H9 (cell line): ENCODE measurements around the gene LCN2. TPM values are rescaled to one million over a fixed set of nuclear protein-coding genes. Genes with fewer than 3 reads are reported as not detected.

Source experiments
- DNase-seq: peaks from one replicate; pipeline ENCODE4 v3.0.0-alpha.2; 2017
- H2AFZ ChIP-seq: one replicate; pipeline ENCODE4 v1.6.1; 2013; ENCODE audit warnings: mild to moderate bottlenecking, low read length, control low read depth, moderate library complexity
- H2AK5ac ChIP-seq: 2 replicates; pipeline ENCODE4 v1.6.1; 2013; ENCODE audit warnings: low read length, control low read depth, mixed read lengths; ENCODE audit not compliant: insufficient read length
- H2BK120ac ChIP-seq: one replicate; pipeline ENCODE4 v1.6.1; 2013; ENCODE audit warnings: low read depth, mild to moderate bottlenecking, low read length, control low read depth, inconsistent platforms; ENCODE audit not compliant: poor library complexity, severe bottlenecking
- H2BK12ac ChIP-seq: 2 replicates; pipeline ENCODE4 v1.6.1; 2013; ENCODE audit warnings: low read length, control low read depth, mixed read lengths, low read depth; ENCODE audit not compliant: insufficient read length
- H2BK15ac ChIP-seq: 2 replicates; pipeline ENCODE4 v1.6.1; 2013; ENCODE audit warnings: low read depth, low read length, control low read depth
- H2BK20ac ChIP-seq: one replicate; pipeline ENCODE4 v1.6.1; 2013; ENCODE audit warnings: low read depth, mild to moderate bottlenecking, low read length, control low read depth, inconsistent platforms; ENCODE audit not compliant: poor library complexity, severe bottlenecking
- H2BK5ac ChIP-seq: 2 replicates; pipeline ENCODE4 v1.6.1; 2013; ENCODE audit warnings: low read length, control low read depth, mixed read lengths; ENCODE audit not compliant: insufficient read length
- H3K14ac ChIP-seq: 2 replicates; pipeline ENCODE4 v1.6.1; 2013; ENCODE audit warnings: low read length, control low read depth; ENCODE audit not compliant: insufficient read depth
- H3K18ac ChIP-seq: 2 replicates; pipeline ENCODE4 v1.6.1; 2013; ENCODE audit warnings: low read depth, mild to moderate bottlenecking, mixed read lengths, low read length, control low read depth; ENCODE audit not compliant: insufficient read length
- H3K23ac ChIP-seq: 2 replicates; pipeline ENCODE4 v1.6.1; 2013; ENCODE audit warnings: low read length, control low read depth, mixed read lengths, low read depth; ENCODE audit not compliant: insufficient read length
- H3K23me2 ChIP-seq: 2 replicates; pipeline ENCODE4 v1.6.1; 2013; ENCODE audit warnings: low read depth, mild to moderate bottlenecking, mixed read lengths, low read length, control low read depth; ENCODE audit not compliant: insufficient read length, poor library complexity, severe bottlenecking
- H3K27ac ChIP-seq: 2 replicates; pipeline ENCODE4 v1.5.1; 2013; ENCODE audit warnings: low read length, control low read depth, mixed read lengths, low read depth; ENCODE audit not compliant: insufficient read length
- H3K27me3 ChIP-seq: 2 replicates; pipeline ENCODE4 v1.6.1; 2013; ENCODE audit warnings: low read length, control low read depth, inconsistent platforms; ENCODE audit not compliant: insufficient read depth
- H3K4ac ChIP-seq: 2 replicates; pipeline ENCODE4 v1.6.1; 2013; ENCODE audit warnings: low read depth, mild to moderate bottlenecking, control low read depth, inconsistent platforms, low read length, moderate library complexity
- H3K4me1 ChIP-seq: 2 replicates; pipeline ENCODE4 v1.6.1; 2013; ENCODE audit warnings: low read length, control low read depth, inconsistent platforms; ENCODE audit not compliant: insufficient read depth
- H3K4me2 ChIP-seq: 2 replicates; pipeline ENCODE4 v1.6.1; 2013; ENCODE audit warnings: low read length, control low read depth, mixed read lengths; ENCODE audit not compliant: insufficient read length, insufficient read depth
- H3K56ac ChIP-seq: 2 replicates; pipeline ENCODE4 v1.6.1; 2013; ENCODE audit warnings: low read depth, mild to moderate bottlenecking, mixed read lengths, low read length, control low read depth; ENCODE audit not compliant: insufficient read length
- H3K79me1 ChIP-seq: 2 replicates; pipeline ENCODE4 v1.6.1; 2013; ENCODE audit warnings: low read depth, mild to moderate bottlenecking, moderate library complexity, low read length, control low read depth, inconsistent platforms; ENCODE audit not compliant: insufficient read depth, poor library complexity, severe bottlenecking
- H3K79me2 ChIP-seq: 2 replicates; pipeline ENCODE4 v1.6.1; 2013; ENCODE audit warnings: low read length, control low read depth, inconsistent platforms; ENCODE audit not compliant: insufficient read depth
- H3K9ac ChIP-seq: 2 replicates; pipeline ENCODE4 v1.6.1; 2013; ENCODE audit warnings: low read length, control low read depth, mixed read lengths; ENCODE audit not compliant: insufficient read length; ENCODE audit errors: extremely low read depth
- H3K9me3 ChIP-seq: one replicate; pipeline ENCODE4 v1.6.1; 2013; ENCODE audit warnings: low read depth, low read length, inconsistent platforms; ENCODE audit not compliant: control insufficient read depth
- H3T11ph ChIP-seq: one replicate; pipeline ENCODE4 v1.6.1; 2013; ENCODE audit warnings: mild to moderate bottlenecking, low read length, control low read depth, inconsistent platforms
- H4K20me1 ChIP-seq: one replicate; pipeline ENCODE4 v1.6.1; 2013; ENCODE audit not compliant: control insufficient read depth, insufficient read length, insufficient read depth
- H4K5ac ChIP-seq: 2 replicates; pipeline ENCODE4 v1.6.1; 2013; ENCODE audit warnings: low read depth, mild to moderate bottlenecking, mixed read lengths, low read length, control low read depth; ENCODE audit not compliant: insufficient read length
- H4K8ac ChIP-seq: replicated peaks from 2 replicates; pipeline ENCODE4 v1.6.1; 2013; ENCODE audit warnings: low read length, control low read depth, mixed read lengths, low read depth; ENCODE audit not compliant: insufficient read length
- H4K91ac ChIP-seq: 2 replicates; pipeline ENCODE4 v1.6.1; 2013; ENCODE audit warnings: low read depth, mild to moderate bottlenecking, moderate library complexity, mixed read lengths, low read length, control low read depth; ENCODE audit not compliant: insufficient read length
- H3K27ac Mint-ChIP-seq, 3 experiments: 2 replicates in 2 of 3; 3 replicates in 1 of 3; pipeline ENCODE4 v1.8.0; 2020 to 2021; ENCODE audit warnings: mixed read lengths in 3 of 3, mild to moderate bottlenecking in 1 of 3, moderate library complexity in 1 of 3
- H3K27me3 Mint-ChIP-seq: 2 replicates; pipeline ENCODE4 v1.8.0; 2021; ENCODE audit warnings: low read depth, mild to moderate bottlenecking, moderate library complexity, mixed read lengths
- H3K36me3 Mint-ChIP-seq, 3 experiments: 2 replicates in 2 of 3; 3 replicates in 1 of 3; pipeline ENCODE4 v1.8.0; 2020 to 2021; ENCODE audit warnings: low read depth in 3 of 3, mixed read lengths in 3 of 3; ENCODE audit not compliant: insufficient read depth in 1 of 3
- H3K4me1 Mint-ChIP-seq, 2 experiments: 2 replicates each; pipeline ENCODE4 v1.8.0; 2020; ENCODE audit warnings: mixed read lengths in 2 of 2
- H3K4me3 Mint-ChIP-seq, 2 experiments: 2 replicates in 1 of 2; 3 replicates in 1 of 2; pipeline ENCODE4 v1.8.0; 2020 to 2021; ENCODE audit warnings: mild to moderate bottlenecking in 2 of 2, mixed read lengths in 2 of 2, moderate library complexity in 1 of 2
- H3K9me3 Mint-ChIP-seq, 2 experiments: 2 replicates in 1 of 2; 3 replicates in 1 of 2; pipeline ENCODE4 v1.8.0; 2020; ENCODE audit warnings: mild to moderate bottlenecking in 2 of 2, mixed read lengths in 2 of 2, moderate library complexity in 1 of 2
- WGBS: extraction: QIAGEN DNeasy Blood & Tissue Kit; methylation state at CpG from one replicate; pipeline ENCODE4 v1.1.7; 2013; ENCODE audit warnings: missing lambda C conversion rate, low lambda C conversion rate, mixed read lengths; ENCODE audit not compliant: insufficient read length; ENCODE audit errors: extremely low coverage; 5-methylcytosine and 5-hydroxymethylcytosine counted together
- total RNA-seq: library from RNA; stranded (reverse); gene quantifications from 2 replicates; pipeline ENCODE4 v1.2.1, GENCODE V29; 2021
- TF ChIP-seq, protein P1 (sequence below): fragments of 200-600 bp; sonication (generic); conservative IDR thresholded peaks from 3 replicates; pipeline ENCODE4 v1.8.0; 2021; ENCODE audit warnings: antibody characterized with exemption, mild to moderate bottlenecking

LCN2 gene
- total RNA-seq, 1 experiment from 2014 or later = not detected

GRCh38 chr9:128120061-128120740 lies 29.1 kb upstream of the LCN2 start:
- Histone ChIP-seq H3K27me3 (no peaks in the 10 kb centered on the region), H3K18ac (no peak overlapping the region)
- no peak for DNase-seq

More at GRCh38 chr9:128120061-128120740, 29.1 kb upstream of the LCN2 start:
- Histone ChIP-seq H3T11ph (no peak overlapping the region), H4K5ac (no peak overlapping the region), H3K23ac (no peak overlapping the region), H2BK5ac (no peak overlapping the region), H4K8ac (no peak overlapping the region), H4K20me1 (no peaks in the 10 kb centered on the region), H3K56ac (no peak overlapping the region), H3K23me2 (no peaks in the 10 kb centered on the region), H3K27ac (no peak overlapping the region), H2BK12ac (no peak overlapping the region), H3K14ac (no peak overlapping the region), H3K79me1 (no peaks in the 10 kb centered on the region), H2AK5ac (no peak overlapping the region), H2BK120ac (no peak overlapping the region), H4K91ac (no peak overlapping the region), H2AFZ (no peak overlapping the region), H3K9ac (no peak overlapping the region), H3K4me2 (no peak overlapping the region), H3K79me2 (no peaks in the 10 kb centered on the region), H2BK15ac (no peak overlapping the region), H2BK20ac (no peak overlapping the region), H3K4ac (no peak overlapping the region), H3K4me1 (no peaks in the 10 kb centered on the region), H3K9me3 (no peaks in the 10 kb centered on the region)
- Mint-ChIP-seq H3K9me3 (no peaks in the 10 kb centered on the region), H3K4me3 (no peak overlapping the region), H3K36me3 (peaks cover 17 to 47% (median 32%) of the 10 kb centered on the region in 3 experiments), H3K27me3 (no peaks in the 10 kb centered on the region), H3K4me1 (peaks cover 11 to 12% of the 10 kb centered on the region in 2 experiments), H3K27ac (no peak overlapping the region)
- TF ChIP-seq, protein P1, sequence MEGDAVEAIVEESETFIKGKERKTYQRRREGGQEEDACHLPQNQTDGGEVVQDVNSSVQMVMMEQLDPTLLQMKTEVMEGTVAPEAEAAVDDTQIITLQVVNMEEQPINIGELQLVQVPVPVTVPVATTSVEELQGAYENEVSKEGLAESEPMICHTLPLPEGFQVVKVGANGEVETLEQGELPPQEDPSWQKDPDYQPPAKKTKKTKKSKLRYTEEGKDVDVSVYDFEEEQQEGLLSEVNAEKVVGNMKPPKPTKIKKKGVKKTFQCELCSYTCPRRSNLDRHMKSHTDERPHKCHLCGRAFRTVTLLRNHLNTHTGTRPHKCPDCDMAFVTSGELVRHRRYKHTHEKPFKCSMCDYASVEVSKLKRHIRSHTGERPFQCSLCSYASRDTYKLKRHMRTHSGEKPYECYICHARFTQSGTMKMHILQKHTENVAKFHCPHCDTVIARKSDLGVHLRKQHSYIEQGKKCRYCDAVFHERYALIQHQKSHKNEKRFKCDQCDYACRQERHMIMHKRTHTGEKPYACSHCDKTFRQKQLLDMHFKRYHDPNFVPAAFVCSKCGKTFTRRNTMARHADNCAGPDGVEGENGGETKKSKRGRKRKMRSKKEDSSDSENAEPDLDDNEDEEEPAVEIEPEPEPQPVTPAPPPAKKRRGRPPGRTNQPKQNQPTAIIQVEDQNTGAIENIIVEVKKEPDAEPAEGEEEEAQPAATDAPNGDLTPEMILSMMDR = no peak
- WGBS = no CpG with 5 or more reads among the region's 20 CpGs
